GM23338 (cell line): ENCODE data around the gene RHOBTB3. TPM values are rescaled to one million over a fixed set of nuclear protein-coding genes. Genes with fewer than 3 reads are reported as not detected.

Experiments
- ATAC-seq: fragments of 200-7000 bp; cut with Tn5 transposase; 3 replicates; pipeline ENCODE4 v1.9.1; 2020
- DNase-seq: peaks from one replicate; pipeline ENCODE4 v3.0.0-alpha.2; 2015; ENCODE audit warnings: low spot score
- H2AFZ ChIP-seq: fragments of 200-600 bp; sonication (generic); 2 replicates; pipeline ENCODE4 v1.8.0; 2016; ENCODE audit warnings: antibody characterized with exemption, mild to moderate bottlenecking, moderate library complexity
- H3F3A ChIP-seq: fragments of 200-600 bp; sonication (generic); replicated peaks from 2 replicates; pipeline ENCODE4 v1.8.0; 2017; ENCODE audit warnings: antibody characterized with exemption, mixed run types, low read depth
- H3K27ac ChIP-seq: fragments of 200-600 bp; sonication (generic); 2 replicates; pipeline ENCODE4 v1.6.1; 2016; ENCODE audit warnings: low read depth
- H3K27me3 ChIP-seq: fragments of 200-600 bp; sonication (generic); 2 replicates; pipeline ENCODE4 v1.8.0; 2016; ENCODE audit warnings: mild to moderate bottlenecking, mixed run types, moderate library complexity; ENCODE audit not compliant: insufficient read depth
- H3K36me3 ChIP-seq: fragments of 200-600 bp; sonication (generic); 2 replicates; pipeline ENCODE4 v1.8.0; 2016; ENCODE audit warnings: mild to moderate bottlenecking; ENCODE audit not compliant: insufficient read depth
- H3K4me1 ChIP-seq: fragments of 200-600 bp; sonication (generic); 2 replicates; pipeline ENCODE4 v1.8.0; 2016; ENCODE audit warnings: mild to moderate bottlenecking, moderate library complexity; ENCODE audit not compliant: insufficient read depth
- H3K4me2 ChIP-seq: fragments of 200-600 bp; sonication (generic); 2 replicates; pipeline ENCODE4 v1.7.1; 2017; ENCODE audit warnings: mixed run types
- H3K4me3 ChIP-seq: fragments of 200-600 bp; sonication (generic); 2 replicates; pipeline ENCODE4 v1.6.1; 2016; ENCODE audit warnings: mixed run types
- H3K79me2 ChIP-seq: fragments of 200-600 bp; sonication (generic); replicated peaks from 2 replicates; pipeline ENCODE4 v1.8.0; 2017; ENCODE audit warnings: mild to moderate bottlenecking; ENCODE audit not compliant: insufficient read depth
- H3K9me2 ChIP-seq: fragments of 200-600 bp; sonication (generic); 2 replicates; pipeline ENCODE4 v1.8.0; 2017; ENCODE audit not compliant: insufficient read depth
- H4K20me1 ChIP-seq: fragments of 200-600 bp; sonication (generic); replicated peaks from 2 replicates; pipeline ENCODE4 v1.8.0; 2017; ENCODE audit warnings: mild to moderate bottlenecking; ENCODE audit not compliant: insufficient read depth
- H3K27ac Mint-ChIP-seq: 2 replicates; pipeline ENCODE4 v1.8.0; 2020; ENCODE audit warnings: inconsistent platforms, mild to moderate bottlenecking, moderate library complexity, mixed read lengths
- H3K27me3 Mint-ChIP-seq: 3 replicates; pipeline ENCODE4 v1.8.0; 2022; ENCODE audit warnings: low read depth, mild to moderate bottlenecking, moderate library complexity, mixed read lengths, inconsistent platforms; ENCODE audit not compliant: insufficient read depth, poor library complexity
- H3K36me3 Mint-ChIP-seq: 3 replicates; pipeline ENCODE4 v1.8.0; 2021; ENCODE audit warnings: low read depth, mild to moderate bottlenecking, inconsistent platforms, moderate library complexity, mixed read lengths
- H3K4me1 Mint-ChIP-seq: 3 replicates; pipeline ENCODE4 v1.8.0; 2020; ENCODE audit warnings: mild to moderate bottlenecking, inconsistent platforms, mixed read lengths
- H3K4me3 Mint-ChIP-seq: 3 replicates; pipeline ENCODE4 v1.8.0; 2021; ENCODE audit warnings: moderate library complexity, mild to moderate bottlenecking, inconsistent platforms, mixed read lengths
- H3K9me3 Mint-ChIP-seq: 3 replicates; pipeline ENCODE4 v1.8.0; 2020; ENCODE audit warnings: moderate library complexity, mild to moderate bottlenecking, inconsistent platforms, mixed read lengths
- ETS1 ChIP-seq: IDR thresholded peaks from 2 replicates; pipeline ENCODE4 v1.6.1; 2016; ENCODE audit warnings: antibody characterized with exemption
- EZH2phosphoT487 ChIP-seq: fragments of 200-600 bp; sonication (generic); IDR thresholded peaks from one replicate; pipeline ENCODE4 v1.8.1; 2018; ENCODE audit warnings: antibody characterized with exemption; ENCODE audit not compliant: unreplicated experiment
- STAT1 ChIP-seq: IDR thresholded peaks from one replicate; pipeline ENCODE4 v1.6.1; 2016; ENCODE audit warnings: antibody characterized with exemption; ENCODE audit not compliant: unreplicated experiment
- ZNF114 ChIP-seq: fragments of 250-450 bp; sonication (Bioruptor Pico); IDR thresholded peaks from 2 replicates; pipeline ENCODE4 v1.5.0; 2020; ENCODE audit warnings: mild to moderate bottlenecking, moderate library complexity
- ZNF462 ChIP-seq: fragments of 250-450 bp; sonication (Bioruptor Pico); IDR thresholded peaks from 2 replicates; pipeline ENCODE4 v1.5.0; 2020; ENCODE audit warnings: mild to moderate bottlenecking, moderate library complexity
- polyA plus RNA-seq: library from polyadenylated mRNA; unstranded; fragments of >200 nt; fragmentation: Nextera tagmentation; extraction: Ambion mirVana; gene quantifications from 2 replicates; pipeline ENCODE4 v1.2.1, GENCODE V29; 2016
- total RNA-seq: library from RNA; depleted of rRNA; stranded (reverse); fragments of >200 nt; shearing (Covaris generic); gene quantifications from 2 replicates; pipeline ENCODE4 v1.2.3, GENCODE V29; 2014

Gene RHOBTB3
- total and polyA plus RNA-seq, 2 experiments from 2014 or later: 10.0 to 13.4 TPM

GRCh38 chr5:95797301-95797700, 66.2 kb downstream of the RHOBTB3 start:
- H3K36me3 ChIP-seq: no peaks in the 10 kb centered on the region
- no peaks in the 10 kb centered on the region for H3K4me1 ChIP-seq
- H3K27me3 Mint-ChIP-seq: peaks cover 1% of the 10 kb centered on the region
- no peak overlapping the region for H3K4me3 ChIP-seq
- no peak for ATAC-seq
- H3K4me1 Mint-ChIP-seq: no peaks in the 10 kb centered on the region
- H3K4me3 Mint-ChIP-seq: no peak overlapping the region
- no peaks in the 10 kb centered on the region; the same call in 1 of the 2 replicates for H3K9me2 ChIP-seq
- no peak overlapping the region for H3K27ac ChIP-seq
- DNase-seq: no peak
- no peak overlapping the region for H2AFZ ChIP-seq
- no peaks in the 10 kb centered on the region for H4K20me1 ChIP-seq
- no peaks in the 10 kb centered on the region for H3K27me3 ChIP-seq
- no peak overlapping the region for H3K4me2 ChIP-seq
- H3K27ac Mint-ChIP-seq: no peak overlapping the region
- no peak for TF ChIP-seq ZNF462 (CRISPR knock-in tag)
- 0 out of 3 replicates have a peak, but pooled peaks cover 3% of the 10 kb centered on the region for H3K9me3 Mint-ChIP-seq
- no peaks in the 10 kb centered on the region for H3K79me2 ChIP-seq
- no peaks in the 10 kb centered on the region; the same call in 2 of the 3 replicates for H3K36me3 Mint-ChIP-seq
- H3F3A ChIP-seq: no peaks in the 10 kb centered on the region

GRCh38 chr5:95798048-95798447, 66.9 kb downstream of the RHOBTB3 start:
- Histone ChIP-seq H3K4me1 (no peaks in the 10 kb centered on the region), H3F3A (no peaks in the 10 kb centered on the region), H3K4me3 (no peak overlapping the region), H4K20me1 (no peaks in the 10 kb centered on the region), H2AFZ (no peak overlapping the region), H3K36me3 (no peaks in the 10 kb centered on the region), H3K79me2 (no peaks in the 10 kb centered on the region), H3K27ac (no peak overlapping the region), H3K4me2 (no peak overlapping the region), H3K27me3 (no peaks in the 10 kb centered on the region), H3K9me2 (no peaks in the 10 kb centered on the region; the same call in 1 of the 2 replicates)
- H3K27ac Mint-ChIP-seq: no peak overlapping the region
- H3K4me3 Mint-ChIP-seq: no peak overlapping the region
- H3K9me3 Mint-ChIP-seq: 0 out of 3 replicates have a peak, but pooled peaks cover 3% of the 10 kb centered on the region
- no peaks in the 10 kb centered on the region for H3K4me1 Mint-ChIP-seq
- peaks cover 1% of the 10 kb centered on the region for H3K27me3 Mint-ChIP-seq
- ATAC-seq: no peak
- no peak for DNase-seq
- H3K36me3 Mint-ChIP-seq: no peaks in the 10 kb centered on the region; the same call in 1 of the 3 replicates
- no peak for TF ChIP-seq STAT1
- no peak for TF ChIP-seq ZNF114 (CRISPR knock-in tag)
- no peak for TF ChIP-seq EZH2phosphoT487
- TF ChIP-seq ZNF462 (CRISPR knock-in tag): no peak
- TF ChIP-seq ETS1: no peak
